Measurements from ENCODE around the gene PDCD1LG2.
A peak's percentile ranks its signal among the peaks of the same experiment; 100 is the strongest.

Gene PDCD1LG2

DNA sequence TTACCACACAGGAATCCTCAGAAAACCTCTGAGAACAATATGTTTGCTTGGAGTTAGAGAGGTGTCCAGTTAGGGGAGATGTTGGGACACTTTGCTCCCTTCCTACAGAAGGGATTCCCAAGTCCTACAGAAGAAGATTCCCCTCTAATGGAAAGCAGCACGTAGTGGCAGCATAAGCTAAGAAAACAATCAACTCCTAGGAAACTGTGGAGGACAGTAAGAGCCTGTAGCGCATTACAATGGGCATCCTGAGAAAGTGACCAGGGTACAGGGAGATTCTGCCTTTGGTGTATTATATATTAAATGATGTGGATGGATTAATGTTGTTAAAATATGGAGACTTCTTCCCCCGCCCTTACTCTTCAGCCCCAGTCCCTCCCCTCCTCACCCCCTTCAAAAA lies 104.7 kb downstream of the PDCD1LG2 start:
- no peak for DNase-seq

DNA sequence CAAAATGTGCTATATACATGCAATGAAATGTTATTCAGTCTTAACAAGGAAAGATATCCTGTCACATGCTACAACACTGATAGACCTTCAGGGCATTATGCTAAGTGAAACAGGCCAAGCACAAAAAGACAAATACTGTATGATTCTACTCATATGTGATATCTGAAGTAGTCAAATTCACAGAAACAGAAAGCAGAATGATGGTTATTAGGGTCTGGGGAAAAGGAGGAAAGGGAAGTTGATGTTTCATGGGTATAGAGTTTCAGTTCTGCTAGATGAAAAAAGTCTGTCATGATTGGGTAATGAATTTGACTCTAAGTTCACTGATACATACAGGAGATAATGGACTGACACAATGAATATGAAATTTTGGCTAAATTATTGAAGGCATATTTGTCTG lies 107.4 kb downstream of the PDCD1LG2 start:
- peak; percentile 94 for DNase-seq

GRCh38 chr9:5620494-5620893 lies 110.2 kb downstream of the PDCD1LG2 start:
- no peak for DNase-seq

Measured in MV-4-11 (cell line).